SU-DHL-6 (cell line): ENCODE measurements around the gene EXOC6B.

ENCODE experiments used
- CTCF ChIP-seq: fragments of 200-600 bp; sonication (generic); IDR thresholded peaks from one replicate; pipeline ENCODE4 v1.5.1; 2017; ENCODE audit warnings: antibody characterized with exemption, mild to moderate bottlenecking, low read length, moderate library complexity; ENCODE audit not compliant: insufficient read depth, poor library complexity, severe bottlenecking
- EZH2phosphoT487 ChIP-seq: fragments of 200-600 bp; sonication (generic), shearing (Covaris generic); conservative IDR thresholded peaks from 2 replicates; pipeline ENCODE4 v1.6.1; 2018; ENCODE audit warnings: mild to moderate bottlenecking, antibody characterized with exemption, low read length, moderate library complexity, mixed read lengths

- TF ChIP-seq CTCF, result no peak
- TF ChIP-seq EZH2phosphoT487, result no peak
Observed at GRCh38 chr2:72332720-72333119, 493.1 kb downstream of the EXOC6B start.
